Measurements from ENCODE around the gene MYOM1. TPM values are rescaled to one million over a fixed set of nuclear protein-coding genes. Genes with fewer than 3 reads are reported as not detected.
"Not testable (repeated sequence)": the region's sequence is repeated elsewhere in the genome, so short reads cannot be mapped to it uniquely, and the experiment has no call there.

MYOM1 gene
- total RNA-seq, 1 donor from 2014 or later = 0.57 TPM

- no peak overlapping the region for H3K9ac ChIP-seq (ENCODE audit: low read length)
- no peaks in the 10 kb centered on the region for H3K4me1 ChIP-seq (ENCODE audit: insufficient read depth, low read length)
- TF ChIP-seq EZH2 (IDR thresholded peaks at IDR 0.05; ENCODE audit: insufficient read depth, low read length) = no peak
- no peak for TF ChIP-seq CTCF (IDR thresholded peaks at IDR 0.05; ENCODE audit: insufficient read depth, low read depth, low read length)
- Mint-ChIP-seq H3K9me3 (ENCODE audit: unreplicated experiment) (peaks cover 12% of the 10 kb centered on the region), H3K27me3 (ENCODE audit: low read depth, unreplicated experiment) (no peaks in the 10 kb centered on the region), H3K27ac (ENCODE audit: unreplicated experiment) (no peak overlapping the region), H3K36me3 (ENCODE audit: low read depth, unreplicated experiment) (no peaks in the 10 kb centered on the region), H3K4me3 (ENCODE audit: unreplicated experiment) (no peak overlapping the region), H3K4me1 (ENCODE audit: low read depth, unreplicated experiment) (peaks cover 8% of the 10 kb centered on the region)
- DNase-seq (ENCODE audit: low read depth) = no peak
- no peaks in the 10 kb centered on the region for H4K20me1 ChIP-seq (ENCODE audit: insufficient read depth, low read length)
- no peak overlapping the region for H3K4me2 ChIP-seq (ENCODE audit: low read length)
- no peak overlapping the region for H3K27ac ChIP-seq (ENCODE audit: low read depth, low read length)
- H3K27me3 ChIP-seq (ENCODE audit: insufficient read depth, low read length) = peaks cover 3% of the 10 kb centered on the region
- H2AFZ ChIP-seq (ENCODE audit: low read depth, low read length) = no peak overlapping the region
- no peak for FAIRE-seq
- H3K36me3 ChIP-seq (ENCODE audit: insufficient read depth, low read length) = no peaks in the 10 kb centered on the region
- no peaks in the 10 kb centered on the region for H3K9me3 ChIP-seq (ENCODE audit: insufficient read depth, low read depth, low read length)
- no peak overlapping the region for H3K4me3 ChIP-seq (ENCODE audit: insufficient read depth, low read depth, low read length)
- no peaks in the 10 kb centered on the region for H3K79me2 ChIP-seq (ENCODE audit: insufficient read depth, low read length)
Observed at GRCh38 chr18:3052411-3052758, 167.4 kb downstream of the MYOM1 start.

GRCh38 chr18:3051718-3052410, 167.9 kb downstream of the MYOM1 start:
- Histone ChIP-seq H3K4me3 (ENCODE audit: insufficient read depth, low read depth, low read length) (no peak overlapping the region), H3K9ac (ENCODE audit: low read length) (no peak overlapping the region), H3K4me2 (ENCODE audit: low read length) (no peak overlapping the region), H3K79me2 (ENCODE audit: insufficient read depth, low read length) (no peaks in the 10 kb centered on the region), H3K4me1 (ENCODE audit: insufficient read depth, low read length) (no peaks in the 10 kb centered on the region), H3K27me3 (ENCODE audit: insufficient read depth, low read length) (no peaks in the 10 kb centered on the region), H3K9me3 (ENCODE audit: insufficient read depth, low read depth, low read length) (no peaks in the 10 kb centered on the region), H2AFZ (ENCODE audit: low read depth, low read length) (no peak overlapping the region), H3K36me3 (ENCODE audit: insufficient read depth, low read length) (no peaks in the 10 kb centered on the region), H3K27ac (ENCODE audit: low read depth, low read length) (no peak overlapping the region), H4K20me1 (ENCODE audit: insufficient read depth, low read length) (no peaks in the 10 kb centered on the region)
- peaks cover 8% of the 10 kb centered on the region for H3K4me1 Mint-ChIP-seq (ENCODE audit: low read depth, unreplicated experiment)
- FAIRE-seq (no peak), DNase-seq (ENCODE audit: low read depth) (no peak)
- H3K36me3 Mint-ChIP-seq (ENCODE audit: low read depth, unreplicated experiment) = no peaks in the 10 kb centered on the region
- H3K27ac Mint-ChIP-seq (ENCODE audit: unreplicated experiment) = no peak overlapping the region
- H3K9me3 Mint-ChIP-seq (ENCODE audit: unreplicated experiment) = peaks cover 12% of the 10 kb centered on the region
- no peak for TF ChIP-seq CTCF (IDR thresholded peaks at IDR 0.05; ENCODE audit: insufficient read depth, low read depth, low read length)
- TF ChIP-seq EZH2 (IDR thresholded peaks at IDR 0.05; ENCODE audit: insufficient read depth, low read length) = no peak
- H3K27me3 Mint-ChIP-seq (ENCODE audit: low read depth, unreplicated experiment) = no peaks in the 10 kb centered on the region
- H3K4me3 Mint-ChIP-seq (ENCODE audit: unreplicated experiment) = no peak overlapping the region

GRCh38 chr18:3049897-3050454, 169.8 kb downstream of the MYOM1 start:
- H3K9ac ChIP-seq (ENCODE audit: low read length) = not testable (repeated sequence)

More at GRCh38 chr18:3049897-3050454, 169.8 kb downstream of the MYOM1 start:
- H2AFZ ChIP-seq (ENCODE audit: low read depth, low read length); DNase-seq (ENCODE audit: low read depth); H3K36me3 ChIP-seq (ENCODE audit: insufficient read depth, low read length); H3K36me3 Mint-ChIP-seq (ENCODE audit: low read depth, unreplicated experiment); H3K4me3 Mint-ChIP-seq (ENCODE audit: unreplicated experiment); H3K4me3 ChIP-seq (ENCODE audit: insufficient read depth, low read depth, low read length); H3K9me3 ChIP-seq (ENCODE audit: insufficient read depth, low read depth, low read length); H3K27me3 ChIP-seq (ENCODE audit: insufficient read depth, low read length); H3K27ac Mint-ChIP-seq (ENCODE audit: unreplicated experiment); H4K20me1 ChIP-seq (ENCODE audit: insufficient read depth, low read length); H3K27me3 Mint-ChIP-seq (ENCODE audit: low read depth, unreplicated experiment); H3K27ac ChIP-seq (ENCODE audit: low read depth, low read length); H3K4me1 Mint-ChIP-seq (ENCODE audit: low read depth, unreplicated experiment); H3K4me2 ChIP-seq (ENCODE audit: low read length); FAIRE-seq; H3K4me1 ChIP-seq (ENCODE audit: insufficient read depth, low read length); H3K79me2 ChIP-seq (ENCODE audit: insufficient read depth, low read length): not testable (repeated sequence)
- H3K9me3 Mint-ChIP-seq (ENCODE audit: unreplicated experiment) = peaks cover 12% of the 10 kb centered on the region

All from astrocyte (in vitro differentiated cells and primary cell).